Fibroblast of mammary gland (primary cell): ENCODE measurements around the gene NUDT12.

Source experiments
- DNase-seq: peaks from one replicate; pipeline ENCODE4 v3.0.0-alpha.2; 2010; ENCODE audit warnings: low read depth
- H3K4me3 ChIP-seq: 2 replicates; pipeline ENCODE4 v1.5.1; 2011; ENCODE audit warnings: low read depth, mild to moderate bottlenecking, low read length, moderate library complexity; ENCODE audit not compliant: control insufficient read depth
- TF ChIP-seq, protein P1 (sequence below): conservative IDR thresholded peaks from 2 replicates; pipeline ENCODE4 v1.5.1; 2011; ENCODE audit warnings: low read depth, low read length, inconsistent platforms; ENCODE audit not compliant: control insufficient read depth, insufficient read depth

Gene NUDT12

DNA sequence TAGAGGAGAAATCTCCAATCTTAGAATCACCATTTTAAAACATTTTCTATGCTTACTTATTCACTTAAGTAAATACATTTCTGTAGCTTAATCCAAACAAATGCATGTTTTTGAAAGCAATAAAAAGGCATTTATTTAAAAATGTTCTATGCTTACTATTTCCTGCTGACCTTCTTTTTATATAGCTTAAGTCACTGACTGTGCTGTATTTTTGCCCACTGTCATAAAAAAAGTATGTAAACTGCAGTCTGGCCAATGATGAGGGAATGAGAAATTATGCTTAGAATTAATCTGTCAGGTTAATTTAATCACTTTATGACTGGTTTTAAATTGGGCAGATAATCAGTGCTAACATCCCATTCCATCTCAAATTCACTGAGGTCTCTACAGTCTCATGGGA is 20.1 kb downstream of the NUDT12 start:
- no peak overlapping the region for H3K4me3 ChIP-seq
- TF ChIP-seq, protein P1, sequence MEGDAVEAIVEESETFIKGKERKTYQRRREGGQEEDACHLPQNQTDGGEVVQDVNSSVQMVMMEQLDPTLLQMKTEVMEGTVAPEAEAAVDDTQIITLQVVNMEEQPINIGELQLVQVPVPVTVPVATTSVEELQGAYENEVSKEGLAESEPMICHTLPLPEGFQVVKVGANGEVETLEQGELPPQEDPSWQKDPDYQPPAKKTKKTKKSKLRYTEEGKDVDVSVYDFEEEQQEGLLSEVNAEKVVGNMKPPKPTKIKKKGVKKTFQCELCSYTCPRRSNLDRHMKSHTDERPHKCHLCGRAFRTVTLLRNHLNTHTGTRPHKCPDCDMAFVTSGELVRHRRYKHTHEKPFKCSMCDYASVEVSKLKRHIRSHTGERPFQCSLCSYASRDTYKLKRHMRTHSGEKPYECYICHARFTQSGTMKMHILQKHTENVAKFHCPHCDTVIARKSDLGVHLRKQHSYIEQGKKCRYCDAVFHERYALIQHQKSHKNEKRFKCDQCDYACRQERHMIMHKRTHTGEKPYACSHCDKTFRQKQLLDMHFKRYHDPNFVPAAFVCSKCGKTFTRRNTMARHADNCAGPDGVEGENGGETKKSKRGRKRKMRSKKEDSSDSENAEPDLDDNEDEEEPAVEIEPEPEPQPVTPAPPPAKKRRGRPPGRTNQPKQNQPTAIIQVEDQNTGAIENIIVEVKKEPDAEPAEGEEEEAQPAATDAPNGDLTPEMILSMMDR, result no peak
- no peak for DNase-seq

DNA sequence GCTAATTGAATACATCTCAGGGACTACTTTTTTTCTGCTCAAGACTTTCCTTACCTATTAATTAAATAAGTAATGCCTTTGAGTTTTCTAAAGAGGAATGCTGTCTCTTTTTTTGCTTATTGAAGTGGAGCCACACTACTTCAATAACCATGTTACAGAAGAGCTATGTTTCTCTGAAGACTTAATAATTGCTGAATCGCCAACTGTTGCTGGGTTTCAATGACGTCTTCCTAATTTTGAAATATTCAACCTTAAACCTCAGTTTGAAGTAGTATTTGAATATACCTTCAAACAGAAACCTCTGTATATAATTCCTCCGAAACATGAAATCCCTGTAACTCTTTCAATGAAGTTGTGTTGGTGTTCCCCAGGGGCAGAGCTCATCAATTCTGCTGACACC is 21.0 kb downstream of the NUDT12 start:
- H3K4me3 ChIP-seq, result no peak overlapping the region
- TF ChIP-seq, protein P1, result no peak
- DNase-seq, result no peak

DNA sequence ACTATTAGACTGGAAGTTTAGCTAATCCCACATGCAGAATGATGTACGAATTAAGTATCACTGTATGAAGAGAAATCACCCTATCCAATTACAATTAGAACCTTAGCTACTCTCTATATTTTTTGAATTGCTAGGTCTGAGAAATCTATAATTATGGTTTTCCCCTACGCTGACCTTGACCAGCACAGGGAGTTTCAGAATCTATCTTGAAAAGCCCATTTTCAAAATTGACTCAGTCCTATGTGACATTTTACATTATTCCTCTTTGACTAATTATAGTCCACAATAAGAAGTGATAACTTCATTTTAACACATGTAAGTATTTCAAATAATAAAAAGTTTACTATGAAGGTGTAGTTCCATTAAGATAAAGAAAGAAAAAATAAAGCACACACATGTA is 21.5 kb downstream of the NUDT12 start:
- H3K4me3 ChIP-seq, result no peak overlapping the region
- no peak for DNase-seq
- TF ChIP-seq, protein P1, result no peak

DNA sequence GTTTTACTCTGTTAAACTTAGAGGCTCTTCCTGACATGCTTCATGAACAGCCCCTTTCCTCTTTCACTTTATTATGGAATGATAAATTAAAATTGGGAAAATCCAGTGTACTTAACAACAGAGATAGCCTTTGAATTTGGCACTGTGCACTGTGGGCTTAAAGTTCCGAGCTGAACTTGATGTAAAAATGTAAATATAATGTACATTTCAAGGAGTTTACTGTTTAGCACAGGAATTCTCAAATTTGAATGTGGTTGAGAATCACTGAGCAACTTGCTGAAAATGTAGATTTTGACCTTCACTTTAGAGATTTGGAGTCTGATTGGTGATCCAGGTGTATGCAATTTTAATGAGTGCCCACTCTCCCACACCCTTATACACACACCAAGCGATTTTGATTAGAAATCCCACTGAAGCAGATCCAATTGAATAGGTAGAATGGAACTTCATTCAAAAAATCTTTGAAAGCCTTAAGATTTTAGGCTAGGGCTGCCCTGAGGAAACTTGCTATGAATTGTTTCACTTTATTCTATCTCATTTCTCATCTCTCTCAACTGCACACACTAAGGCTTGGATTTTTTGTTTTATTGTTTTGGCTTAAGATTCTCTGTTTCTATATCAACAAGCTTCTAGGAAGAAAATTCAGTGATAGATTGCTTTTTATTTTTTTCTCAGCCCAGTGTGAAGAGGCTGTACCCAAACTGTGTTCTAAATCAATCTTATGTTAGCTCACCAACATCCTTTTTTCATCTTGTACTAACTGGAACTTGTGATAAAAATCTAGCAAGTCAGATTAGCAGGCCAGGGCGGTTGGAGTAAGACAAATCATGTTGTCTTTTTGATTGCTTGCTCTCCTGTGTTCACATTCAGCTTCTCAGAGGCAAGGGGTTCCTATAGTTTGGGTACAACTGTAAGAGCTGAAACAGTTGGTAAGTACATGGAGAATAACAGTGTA is 22.9 kb downstream of the NUDT12 start:
- TF ChIP-seq, protein P1, result no peak
- no peak for DNase-seq
- no peak overlapping the region for H3K4me3 ChIP-seq

DNA sequence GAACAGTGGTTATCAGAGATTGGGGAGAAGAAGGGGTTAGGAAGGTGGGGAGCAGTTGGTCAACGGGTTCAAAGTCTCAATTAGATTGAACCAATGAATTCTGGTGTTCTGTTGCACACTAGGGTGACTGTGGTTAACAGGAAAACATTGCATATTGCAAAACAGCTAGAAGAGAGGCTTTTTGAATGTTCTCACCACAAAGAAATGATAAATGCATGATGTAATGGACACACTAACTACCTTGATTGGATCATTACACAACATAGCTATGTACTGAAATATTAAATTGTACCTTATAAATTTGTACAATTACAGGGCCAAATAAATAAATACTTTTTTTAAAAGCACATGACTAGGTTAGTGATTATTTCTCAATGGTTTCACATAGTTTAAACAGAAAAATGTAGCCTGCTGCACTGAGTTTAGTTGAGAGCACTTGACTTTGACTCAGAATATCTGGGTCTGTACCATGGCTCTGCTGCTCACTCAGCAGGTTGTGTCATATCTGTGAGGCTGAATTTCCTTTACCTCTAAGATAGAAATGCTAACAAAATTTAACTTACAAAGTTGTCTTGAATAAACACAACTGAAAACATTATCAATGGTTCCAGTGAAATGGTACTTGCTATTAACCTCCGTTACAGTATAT is 30.4 kb downstream of the NUDT12 start:
- no peak overlapping the region for H3K4me3 ChIP-seq
- TF ChIP-seq, protein P1, result no peak
- peak; percentile 29 for DNase-seq

DNA sequence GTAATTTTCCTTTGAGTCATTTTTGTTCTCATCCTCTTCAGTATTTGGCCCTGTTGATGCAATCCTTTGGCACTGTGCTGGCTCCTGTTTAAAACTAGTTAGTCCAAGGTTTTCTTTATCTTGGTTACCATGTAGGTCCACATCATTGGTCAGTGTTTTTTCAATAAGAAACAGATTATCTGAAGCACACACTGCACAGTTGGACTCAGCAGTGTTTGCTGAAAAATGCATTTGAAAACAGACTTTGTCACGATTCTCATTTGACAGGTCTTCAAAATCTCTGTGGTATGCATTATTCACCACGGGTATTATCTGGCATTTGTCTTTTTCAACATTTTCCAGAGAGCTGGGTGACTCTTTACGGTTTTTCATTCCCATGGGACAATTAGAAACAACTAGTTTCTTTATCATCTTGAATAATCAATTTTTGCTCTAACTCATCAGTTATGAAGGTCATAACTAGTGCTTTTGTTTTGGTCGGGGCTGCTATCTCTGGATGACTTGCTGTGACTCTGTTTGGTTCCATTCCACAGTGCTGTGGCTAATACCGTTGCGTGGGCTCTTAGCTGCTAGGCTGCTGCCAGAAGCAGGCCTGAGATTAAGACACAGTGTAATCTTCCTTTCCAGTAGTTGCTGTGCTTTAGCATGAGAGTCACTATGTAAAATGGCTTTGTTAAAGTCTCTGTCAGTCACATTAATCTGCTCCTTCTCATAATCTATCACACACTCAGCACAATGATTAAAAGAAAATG is 36.2 kb downstream of the NUDT12 start:
- no peak overlapping the region for H3K4me3 ChIP-seq
- DNase-seq, result peak; percentile 61
- TF ChIP-seq, protein P1, result no peak
